GM12878 (cell line): ENCODE results near the gene SOX18. TPM values are rescaled to one million over a fixed set of nuclear protein-coding genes. Genes with fewer than 3 reads are reported as not detected.

Source experiments
- KLF5 ChIP-seq: fragments of 450-650 bp; IDR thresholded peaks from 2 replicates; pipeline ENCODE4 v1.6.1; 2014; ENCODE audit warnings: mild to moderate bottlenecking; ENCODE audit not compliant: partially characterized antibody
- NR2F1 ChIP-seq: fragments of 450-650 bp; conservative IDR thresholded peaks from 2 replicates; pipeline ENCODE4 v1.6.1; 2017; ENCODE audit warnings: mild to moderate bottlenecking
- PAX5 ChIP-seq: IDR thresholded peaks from 2 replicates; pipeline ENCODE4 v1.6.1; 2011; ENCODE audit warnings: low read depth, low read length, borderline replicate concordance
- RAD21 ChIP-seq: IDR thresholded peaks from 2 replicates; pipeline ENCODE4 v1.6.1; 2011; ENCODE audit warnings: mild to moderate bottlenecking, low read depth, low read length, moderate library complexity; ENCODE audit not compliant: insufficient read depth
- SPI1 ChIP-seq: IDR thresholded peaks from 2 replicates; pipeline ENCODE4 v1.6.1; 2011; ENCODE audit warnings: low read depth, mild to moderate bottlenecking, low read length, moderate library complexity, borderline replicate concordance; ENCODE audit not compliant: insufficient read depth
- SRF ChIP-seq, 2 experiments: IDR thresholded peaks; 2 replicates each; pipeline ENCODE4 v1.6.1; 2011; ENCODE audit warnings: low read depth in 2 of 2, low read length in 2 of 2, mild to moderate bottlenecking in 1 of 2, moderate library complexity in 1 of 2
- polyA plus RNA-seq, 11 experiments: library from polyadenylated mRNA; depleted of rRNA in 4 of 11; unstranded in 6 of 11; stranded (reverse) in 5 of 11; fragments of >200 nt; fragmentation: Nextera tagmentation in 4 of 11; fragmentation: Illumina TruSeq in 1 of 11; extraction: Ambion mirVana in 4 of 11; extraction: Trizol in 1 of 11; gene quantifications; 1 replicate in 1 of 11; 2 replicates in 10 of 11; pipeline versions ENCODE4 v1.2.1 to v1.2.3, GENCODE V29; 2011 to 2016; ENCODE audit warnings: inconsistent platforms in 2 of 11, missing spikeins in 2 of 11, low read depth in 1 of 11
- total RNA-seq, 4 experiments: library from RNA; depleted of rRNA in 3 of 4; stranded (reverse); fragments of >200 nt in 3 of 4; fragmentation: Illumina TruSeq in 1 of 4; extraction: Trizol in 1 of 4; gene quantifications; 2 replicates each; pipeline versions ENCODE4 v1.2.1 to v1.2.3, GENCODE V29; 2013 to 2021
- TF ChIP-seq, protein P1 (sequence below): fragments of 450-650 bp; formaldehyde crosslinking; IDR thresholded peaks from 2 replicates; pipeline ENCODE4 v1.4.0; 2020; ENCODE audit warnings: mild to moderate bottlenecking, moderate library complexity

SOX18 gene
- total and polyA plus RNA-seq, 10 of the 15 experiments (the other 5 are each of a cell fraction or from before 2014, with no cell fraction given) = 0.05 to 5.6 (median 0.28) TPM; not detected in 3

DNA sequence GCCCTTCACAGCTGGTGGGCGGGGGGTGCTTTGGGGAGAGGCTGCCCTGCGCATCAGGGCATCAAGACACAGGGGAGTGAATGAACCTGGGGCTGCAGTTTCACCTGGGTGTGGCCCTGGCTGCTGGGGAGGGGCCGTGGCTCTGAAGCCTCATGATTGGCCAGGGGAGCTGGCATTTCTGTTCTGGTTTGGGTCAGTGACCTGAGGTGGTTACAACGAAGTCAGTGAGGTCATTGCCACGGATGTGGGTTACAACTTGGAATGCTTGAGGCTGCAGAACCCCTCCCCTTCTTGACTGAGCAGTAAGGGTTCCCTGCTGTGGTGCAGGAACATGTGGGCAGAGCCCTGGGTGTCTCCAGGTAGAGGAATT is 16.5 kb upstream of the SOX18 start (continued):
- TF ChIP-seq, protein P1, sequence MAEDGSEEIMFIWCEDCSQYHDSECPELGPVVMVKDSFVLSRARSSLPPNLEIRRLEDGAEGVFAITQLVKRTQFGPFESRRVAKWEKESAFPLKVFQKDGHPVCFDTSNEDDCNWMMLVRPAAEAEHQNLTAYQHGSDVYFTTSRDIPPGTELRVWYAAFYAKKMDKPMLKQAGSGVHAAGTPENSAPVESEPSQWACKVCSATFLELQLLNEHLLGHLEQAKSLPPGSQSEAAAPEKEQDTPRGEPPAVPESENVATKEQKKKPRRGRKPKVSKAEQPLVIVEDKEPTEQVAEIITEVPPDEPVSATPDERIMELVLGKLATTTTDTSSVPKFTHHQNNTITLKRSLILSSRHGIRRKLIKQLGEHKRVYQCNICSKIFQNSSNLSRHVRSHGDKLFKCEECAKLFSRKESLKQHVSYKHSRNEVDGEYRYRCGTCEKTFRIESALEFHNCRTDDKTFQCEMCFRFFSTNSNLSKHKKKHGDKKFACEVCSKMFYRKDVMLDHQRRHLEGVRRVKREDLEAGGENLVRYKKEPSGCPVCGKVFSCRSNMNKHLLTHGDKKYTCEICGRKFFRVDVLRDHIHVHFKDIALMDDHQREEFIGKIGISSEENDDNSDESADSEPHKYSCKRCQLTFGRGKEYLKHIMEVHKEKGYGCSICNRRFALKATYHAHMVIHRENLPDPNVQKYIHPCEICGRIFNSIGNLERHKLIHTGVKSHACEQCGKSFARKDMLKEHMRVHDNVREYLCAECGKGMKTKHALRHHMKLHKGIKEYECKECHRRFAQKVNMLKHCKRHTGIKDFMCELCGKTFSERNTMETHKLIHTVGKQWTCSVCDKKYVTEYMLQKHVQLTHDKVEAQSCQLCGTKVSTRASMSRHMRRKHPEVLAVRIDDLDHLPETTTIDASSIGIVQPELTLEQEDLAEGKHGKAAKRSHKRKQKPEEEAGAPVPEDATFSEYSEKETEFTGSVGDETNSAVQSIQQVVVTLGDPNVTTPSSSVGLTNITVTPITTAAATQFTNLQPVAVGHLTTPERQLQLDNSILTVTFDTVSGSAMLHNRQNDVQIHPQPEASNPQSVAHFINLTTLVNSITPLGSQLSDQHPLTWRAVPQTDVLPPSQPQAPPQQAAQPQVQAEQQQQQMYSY (CRISPR knock-in tag) = no peak
- TF ChIP-seq RAD21 = no peak
- TF ChIP-seq PAX5 = peak; percentile 26; the same call in 1 of the 2 replicates
- peak; percentile 90 for TF ChIP-seq NR2F1
- no peak for TF ChIP-seq KLF5
- TF ChIP-seq SPI1 = no peak
- TF ChIP-seq SRF (IDR thresholded peaks at IDR 0.05; ENCODE audit: low read depth in 2 of 2, low read length in 2 of 2) = no peak
- TF ChIP-seq, all 136 proteins: peak for 12
